H9 (cell line): Measurements from ENCODE around the gene TMEM59L. TPM values are rescaled to one million over a fixed set of nuclear protein-coding genes. Genes with fewer than 3 reads are reported as not detected.

ENCODE experiments used
- DNase-seq: peaks from one replicate; pipeline ENCODE4 v3.0.0-alpha.2; 2017
- H2AFZ ChIP-seq: one replicate; pipeline ENCODE4 v1.6.1; 2013; ENCODE audit warnings: mild to moderate bottlenecking, low read length, control low read depth, moderate library complexity
- H2AK5ac ChIP-seq: 2 replicates; pipeline ENCODE4 v1.6.1; 2013; ENCODE audit warnings: low read length, control low read depth, mixed read lengths; ENCODE audit not compliant: insufficient read length
- H2BK120ac ChIP-seq: one replicate; pipeline ENCODE4 v1.6.1; 2013; ENCODE audit warnings: low read depth, mild to moderate bottlenecking, low read length, control low read depth, inconsistent platforms; ENCODE audit not compliant: poor library complexity, severe bottlenecking
- H2BK12ac ChIP-seq: 2 replicates; pipeline ENCODE4 v1.6.1; 2013; ENCODE audit warnings: low read length, control low read depth, mixed read lengths, low read depth; ENCODE audit not compliant: insufficient read length
- H2BK15ac ChIP-seq: 2 replicates; pipeline ENCODE4 v1.6.1; 2013; ENCODE audit warnings: low read depth, low read length, control low read depth
- H2BK20ac ChIP-seq: one replicate; pipeline ENCODE4 v1.6.1; 2013; ENCODE audit warnings: low read depth, mild to moderate bottlenecking, low read length, control low read depth, inconsistent platforms; ENCODE audit not compliant: poor library complexity, severe bottlenecking
- H2BK5ac ChIP-seq: 2 replicates; pipeline ENCODE4 v1.6.1; 2013; ENCODE audit warnings: low read length, control low read depth, mixed read lengths; ENCODE audit not compliant: insufficient read length
- H3K14ac ChIP-seq: 2 replicates; pipeline ENCODE4 v1.6.1; 2013; ENCODE audit warnings: low read length, control low read depth; ENCODE audit not compliant: insufficient read depth
- H3K18ac ChIP-seq: 2 replicates; pipeline ENCODE4 v1.6.1; 2013; ENCODE audit warnings: low read depth, mild to moderate bottlenecking, mixed read lengths, low read length, control low read depth; ENCODE audit not compliant: insufficient read length
- H3K23ac ChIP-seq: 2 replicates; pipeline ENCODE4 v1.6.1; 2013; ENCODE audit warnings: low read length, control low read depth, mixed read lengths, low read depth; ENCODE audit not compliant: insufficient read length
- H3K23me2 ChIP-seq: 2 replicates; pipeline ENCODE4 v1.6.1; 2013; ENCODE audit warnings: low read depth, mild to moderate bottlenecking, mixed read lengths, low read length, control low read depth; ENCODE audit not compliant: insufficient read length, poor library complexity, severe bottlenecking
- H3K27ac ChIP-seq: 2 replicates; pipeline ENCODE4 v1.5.1; 2013; ENCODE audit warnings: low read length, control low read depth, mixed read lengths, low read depth; ENCODE audit not compliant: insufficient read length
- H3K27me3 ChIP-seq: 2 replicates; pipeline ENCODE4 v1.6.1; 2013; ENCODE audit warnings: low read length, control low read depth, inconsistent platforms; ENCODE audit not compliant: insufficient read depth
- H3K4ac ChIP-seq: 2 replicates; pipeline ENCODE4 v1.6.1; 2013; ENCODE audit warnings: low read depth, mild to moderate bottlenecking, control low read depth, inconsistent platforms, low read length, moderate library complexity
- H3K4me1 ChIP-seq: 2 replicates; pipeline ENCODE4 v1.6.1; 2013; ENCODE audit warnings: low read length, control low read depth, inconsistent platforms; ENCODE audit not compliant: insufficient read depth
- H3K4me2 ChIP-seq: 2 replicates; pipeline ENCODE4 v1.6.1; 2013; ENCODE audit warnings: low read length, control low read depth, mixed read lengths; ENCODE audit not compliant: insufficient read length, insufficient read depth
- H3K56ac ChIP-seq: 2 replicates; pipeline ENCODE4 v1.6.1; 2013; ENCODE audit warnings: low read depth, mild to moderate bottlenecking, mixed read lengths, low read length, control low read depth; ENCODE audit not compliant: insufficient read length
- H3K79me1 ChIP-seq: 2 replicates; pipeline ENCODE4 v1.6.1; 2013; ENCODE audit warnings: low read depth, mild to moderate bottlenecking, moderate library complexity, low read length, control low read depth, inconsistent platforms; ENCODE audit not compliant: insufficient read depth, poor library complexity, severe bottlenecking
- H3K79me2 ChIP-seq: 2 replicates; pipeline ENCODE4 v1.6.1; 2013; ENCODE audit warnings: low read length, control low read depth, inconsistent platforms; ENCODE audit not compliant: insufficient read depth
- H3K9ac ChIP-seq: 2 replicates; pipeline ENCODE4 v1.6.1; 2013; ENCODE audit warnings: low read length, control low read depth, mixed read lengths; ENCODE audit not compliant: insufficient read length; ENCODE audit errors: extremely low read depth
- H3K9me3 ChIP-seq: one replicate; pipeline ENCODE4 v1.6.1; 2013; ENCODE audit warnings: low read depth, low read length, inconsistent platforms; ENCODE audit not compliant: control insufficient read depth
- H3T11ph ChIP-seq: one replicate; pipeline ENCODE4 v1.6.1; 2013; ENCODE audit warnings: mild to moderate bottlenecking, low read length, control low read depth, inconsistent platforms
- H4K20me1 ChIP-seq: one replicate; pipeline ENCODE4 v1.6.1; 2013; ENCODE audit not compliant: control insufficient read depth, insufficient read length, insufficient read depth
- H4K5ac ChIP-seq: 2 replicates; pipeline ENCODE4 v1.6.1; 2013; ENCODE audit warnings: low read depth, mild to moderate bottlenecking, mixed read lengths, low read length, control low read depth; ENCODE audit not compliant: insufficient read length
- H4K8ac ChIP-seq: replicated peaks from 2 replicates; pipeline ENCODE4 v1.6.1; 2013; ENCODE audit warnings: low read length, control low read depth, mixed read lengths, low read depth; ENCODE audit not compliant: insufficient read length
- H4K91ac ChIP-seq: 2 replicates; pipeline ENCODE4 v1.6.1; 2013; ENCODE audit warnings: low read depth, mild to moderate bottlenecking, moderate library complexity, mixed read lengths, low read length, control low read depth; ENCODE audit not compliant: insufficient read length
- H3K27ac Mint-ChIP-seq, 3 experiments: 2 replicates in 2 of 3; 3 replicates in 1 of 3; pipeline ENCODE4 v1.8.0; 2020 to 2021; ENCODE audit warnings: mixed read lengths in 3 of 3, mild to moderate bottlenecking in 1 of 3, moderate library complexity in 1 of 3
- H3K27me3 Mint-ChIP-seq: 2 replicates; pipeline ENCODE4 v1.8.0; 2021; ENCODE audit warnings: low read depth, mild to moderate bottlenecking, moderate library complexity, mixed read lengths
- H3K36me3 Mint-ChIP-seq, 3 experiments: 2 replicates in 2 of 3; 3 replicates in 1 of 3; pipeline ENCODE4 v1.8.0; 2020 to 2021; ENCODE audit warnings: low read depth in 3 of 3, mixed read lengths in 3 of 3; ENCODE audit not compliant: insufficient read depth in 1 of 3
- H3K4me1 Mint-ChIP-seq, 2 experiments: 2 replicates each; pipeline ENCODE4 v1.8.0; 2020; ENCODE audit warnings: mixed read lengths in 2 of 2
- H3K4me3 Mint-ChIP-seq, 2 experiments: 2 replicates in 1 of 2; 3 replicates in 1 of 2; pipeline ENCODE4 v1.8.0; 2020 to 2021; ENCODE audit warnings: mild to moderate bottlenecking in 2 of 2, mixed read lengths in 2 of 2, moderate library complexity in 1 of 2
- H3K9me3 Mint-ChIP-seq, 2 experiments: 2 replicates in 1 of 2; 3 replicates in 1 of 2; pipeline ENCODE4 v1.8.0; 2020; ENCODE audit warnings: mild to moderate bottlenecking in 2 of 2, mixed read lengths in 2 of 2, moderate library complexity in 1 of 2
- CTCF ChIP-seq: fragments of 200-600 bp; sonication (generic); conservative IDR thresholded peaks from 3 replicates; pipeline ENCODE4 v1.8.0; 2021; ENCODE audit warnings: antibody characterized with exemption, mild to moderate bottlenecking
- WGBS: extraction: QIAGEN DNeasy Blood & Tissue Kit; methylation state at CpG from one replicate; pipeline ENCODE4 v1.1.7; 2013; ENCODE audit warnings: missing lambda C conversion rate, low lambda C conversion rate, mixed read lengths; ENCODE audit not compliant: insufficient read length; ENCODE audit errors: extremely low coverage; 5-methylcytosine and 5-hydroxymethylcytosine counted together
- total RNA-seq: library from RNA; stranded (reverse); gene quantifications from 2 replicates; pipeline ENCODE4 v1.2.1, GENCODE V29; 2021

TMEM59L gene
- total RNA-seq, 1 experiment from 2014 or later = 12.0 TPM

- Histone ChIP-seq H3K4ac (no peak overlapping the region), H3K27ac (no peak overlapping the region), H2BK20ac (no peak overlapping the region), H2AFZ (no peak overlapping the region), H3K23me2 (peaks cover 27% of the 10 kb centered on the region), H4K5ac (no peak overlapping the region), H4K8ac (no peak overlapping the region), H2BK15ac (no peak overlapping the region), H3K4me2 (peak overlapping the region; percentile 44), H3K27me3 (peaks cover 67% of the 10 kb centered on the region), H3K79me1 (no peaks in the 10 kb centered on the region), H3K14ac (no peak overlapping the region), H4K20me1 (no peaks in the 10 kb centered on the region), H2AK5ac (no peak overlapping the region), H4K91ac (no peak overlapping the region), H3K9ac (no peak overlapping the region), H3K18ac (no peak overlapping the region), H3K23ac (no peak overlapping the region), H3T11ph (no peak overlapping the region), H2BK120ac (no peak overlapping the region), H3K4me1 (peaks cover 17% of the 10 kb centered on the region), H3K79me2 (no peaks in the 10 kb centered on the region), H2BK5ac (no peak overlapping the region), H3K56ac (no peak overlapping the region), H2BK12ac (no peak overlapping the region), H3K9me3 (no peaks in the 10 kb centered on the region)
- H3K9me3 Mint-ChIP-seq = peaks cover 0 to 2% of the 10 kb centered on the region in 2 experiments; a peak in 2 of 5 replicates
- no CpG with 5 or more reads among the region's 30 CpGs for WGBS
- peaks cover 42 to 53% of the 10 kb centered on the region in 2 experiments for H3K4me1 Mint-ChIP-seq
- H3K27ac Mint-ChIP-seq = no peak overlapping the region
- DNase-seq = no peak
- H3K36me3 Mint-ChIP-seq = peaks cover 0 to 2% (median 0%) of the 10 kb centered on the region in 3 experiments; a peak in 3 of 7 replicates
- H3K4me3 Mint-ChIP-seq = peak overlapping the region; percentile 64 to 88
- TF ChIP-seq CTCF = no peak
- peaks cover 94% of the 10 kb centered on the region for H3K27me3 Mint-ChIP-seq
These were observed 459 bp upstream of the TMEM59L start for GRCh38 chr19:18612051-18612771.
